A673 (cell line): ENCODE results near the gene DPH5. TPM values are rescaled to one million over a fixed set of nuclear protein-coding genes. Genes with fewer than 3 reads are reported as not detected.

Source experiments
- BruUV-seq: library from RNA; stranded (reverse); fragments of 400-500 nt; replicated peaks from 2 replicates; lab custom pipeline; 2021; lab: Mats Ljungman, UMichigan
- CTCF ChIA-PET: fragments of 300-600 bp; sonication (Branson Sonifier 250); formaldehyde crosslinking; loops from one replicate; lab custom pipeline; 2022; ENCODE audit warnings: antibody characterized with exemption; lab: Charles Lee
- POLR2A ChIA-PET: fragments of 300-600 bp; sonication (Branson Sonifier 250); formaldehyde crosslinking; loops from one replicate; lab custom pipeline; 2022; ENCODE audit warnings: antibody characterized with exemption; ENCODE audit not compliant: low non-redundant PET; lab: Charles Lee
- DNase-seq: peaks from one replicate; pipeline ENCODE4 v3.0.0-alpha.2; 2015; ENCODE audit warnings: low spot score
- H3K27ac ChIP-seq: fragments of 200-600 bp; sonication (generic); 2 replicates; pipeline ENCODE4 v1.5.1; 2016; ENCODE audit warnings: mixed run types, low read depth, mild to moderate bottlenecking, mixed read lengths, antibody characterized with exemption, low read length; ENCODE audit not compliant: poor library complexity, severe bottlenecking
- H3K27me3 ChIP-seq: fragments of 200-600 bp; sonication (generic); replicated peaks from 2 replicates; pipeline ENCODE4 v1.6.1; 2017; ENCODE audit warnings: mixed run types, low read depth, mild to moderate bottlenecking, mixed read lengths, antibody characterized with exemption, low read length; ENCODE audit not compliant: insufficient read depth, poor library complexity
- H3K36me3 ChIP-seq: fragments of 200-600 bp; sonication (generic); 2 replicates; pipeline ENCODE4 v1.6.1; 2016; ENCODE audit warnings: mixed run types, mild to moderate bottlenecking, mixed read lengths, antibody characterized with exemption, low read length; ENCODE audit not compliant: insufficient read depth, poor library complexity, severe bottlenecking
- H3K4me1 ChIP-seq: fragments of 200-600 bp; sonication (generic); 2 replicates; pipeline ENCODE4 v1.6.1; 2017; ENCODE audit warnings: mixed run types, mild to moderate bottlenecking, mixed read lengths, antibody characterized with exemption, low read length; ENCODE audit not compliant: insufficient read depth, poor library complexity, severe bottlenecking
- H3K4me3 ChIP-seq: fragments of 200-600 bp; sonication (generic); 2 replicates; pipeline ENCODE4 v1.5.1; 2016; ENCODE audit warnings: low read depth, mixed run types, mild to moderate bottlenecking, mixed read lengths, low read length; ENCODE audit not compliant: poor library complexity, severe bottlenecking
- H3K9me3 ChIP-seq: fragments of 200-600 bp; sonication (generic); 2 replicates; pipeline ENCODE4 v1.6.1; 2016; ENCODE audit warnings: mixed run types, low read depth, mild to moderate bottlenecking, mixed read lengths, antibody characterized with exemption, low read length; ENCODE audit not compliant: poor library complexity, severe bottlenecking
- EZH2 ChIP-seq: fragments of 200-600 bp; sonication (generic); IDR thresholded peaks from 2 replicates; pipeline ENCODE4 v1.6.1; 2017; ENCODE audit warnings: borderline replicate concordance, low read depth, mild to moderate bottlenecking, mixed read lengths, antibody characterized with exemption, low read length; ENCODE audit not compliant: poor library complexity, severe bottlenecking
- intact Hi-C: fragments of 100-400 bp; cut with micrococcal nuclease; formaldehyde crosslinking; loops from one replicate; pipeline ENCODE4 v1.10.0; 2022; ENCODE audit not compliant: unreplicated experiment
- total RNA-seq: library from RNA; stranded (reverse); gene quantifications from 2 replicates; pipeline ENCODE4 v1.2.3, GENCODE V29; 2021
- TF ChIP-seq, protein P1 (sequence below): fragments of 300-800, 200-600 bp; sonication (generic); conservative IDR thresholded peaks from 2 replicates; pipeline ENCODE4 v1.5.1; 2017; ENCODE audit warnings: low read depth, mild to moderate bottlenecking, antibody characterized with exemption, low read length, moderate library complexity, mixed read lengths

DPH5 gene
- total RNA-seq, 1 experiment from 2014 or later: 50.5 TPM

DNA sequence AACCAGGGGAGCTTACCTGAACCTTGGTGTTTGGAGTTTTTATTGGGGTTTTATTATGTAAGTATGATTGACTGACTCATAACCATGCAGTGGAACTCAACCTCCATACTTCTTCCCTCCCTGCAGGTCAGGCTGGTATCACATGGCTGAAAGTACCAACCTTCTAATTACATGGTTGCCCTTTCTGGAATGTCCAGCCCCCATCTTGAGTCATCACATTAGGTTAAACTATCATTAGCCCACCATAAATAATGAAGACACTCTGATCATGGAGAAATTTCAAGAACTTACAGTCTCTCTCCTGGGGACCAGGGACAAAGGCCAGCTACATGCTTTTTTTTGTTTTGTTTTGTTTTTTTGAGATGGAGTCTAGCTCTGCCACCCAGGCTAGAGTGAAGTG is 19.2 kb upstream of the DPH5 start:
- Histone ChIP-seq H3K9me3 (peaks cover 13% of the 10 kb centered on the region), H3K36me3 (no peaks in the 10 kb centered on the region), H3K4me3 (no peak overlapping the region), H3K27ac (no peak overlapping the region), H3K27me3 (no peaks in the 10 kb centered on the region), H3K4me1 (no peaks in the 10 kb centered on the region)
- CTCF ChIA-PET: no interaction called here
- intact Hi-C loops: no loop called here
- TF ChIP-seq, protein P1, sequence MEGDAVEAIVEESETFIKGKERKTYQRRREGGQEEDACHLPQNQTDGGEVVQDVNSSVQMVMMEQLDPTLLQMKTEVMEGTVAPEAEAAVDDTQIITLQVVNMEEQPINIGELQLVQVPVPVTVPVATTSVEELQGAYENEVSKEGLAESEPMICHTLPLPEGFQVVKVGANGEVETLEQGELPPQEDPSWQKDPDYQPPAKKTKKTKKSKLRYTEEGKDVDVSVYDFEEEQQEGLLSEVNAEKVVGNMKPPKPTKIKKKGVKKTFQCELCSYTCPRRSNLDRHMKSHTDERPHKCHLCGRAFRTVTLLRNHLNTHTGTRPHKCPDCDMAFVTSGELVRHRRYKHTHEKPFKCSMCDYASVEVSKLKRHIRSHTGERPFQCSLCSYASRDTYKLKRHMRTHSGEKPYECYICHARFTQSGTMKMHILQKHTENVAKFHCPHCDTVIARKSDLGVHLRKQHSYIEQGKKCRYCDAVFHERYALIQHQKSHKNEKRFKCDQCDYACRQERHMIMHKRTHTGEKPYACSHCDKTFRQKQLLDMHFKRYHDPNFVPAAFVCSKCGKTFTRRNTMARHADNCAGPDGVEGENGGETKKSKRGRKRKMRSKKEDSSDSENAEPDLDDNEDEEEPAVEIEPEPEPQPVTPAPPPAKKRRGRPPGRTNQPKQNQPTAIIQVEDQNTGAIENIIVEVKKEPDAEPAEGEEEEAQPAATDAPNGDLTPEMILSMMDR: no peak
- no peak for TF ChIP-seq EZH2
- DNase-seq: no peak
- no TSS peak for BruUV-seq
- POLR2A ChIA-PET: no interaction called here

DNA sequence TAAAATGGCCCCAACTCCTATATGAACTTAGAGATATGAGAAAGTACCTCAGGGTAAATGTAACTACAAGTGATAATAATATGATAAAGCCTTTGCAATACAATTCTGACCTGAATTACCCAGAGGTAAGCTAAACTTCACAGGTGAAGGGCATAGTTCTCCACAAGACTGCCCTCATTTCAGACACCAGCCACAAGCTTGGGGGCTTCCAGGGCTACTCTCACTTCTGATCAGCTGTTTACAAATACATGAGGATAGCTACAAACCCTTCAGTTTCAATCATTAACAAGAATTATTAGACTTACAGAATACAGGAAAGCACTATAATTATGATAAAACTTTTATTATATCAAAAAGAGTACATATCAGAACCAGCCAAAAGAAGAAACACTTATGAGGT is 18.7 kb upstream of the DPH5 start:
- no peaks in the 10 kb centered on the region for H3K27me3 ChIP-seq
- TF ChIP-seq, protein P1: no peak
- TF ChIP-seq EZH2: no peak
- ChIA-PET CTCF (no interaction called here), POLR2A (no interaction called here)
- BruUV-seq: no TSS peak
- H3K9me3 ChIP-seq: peaks cover 13% of the 10 kb centered on the region
- H3K4me3 ChIP-seq: no peak overlapping the region
- no peaks in the 10 kb centered on the region for H3K36me3 ChIP-seq
- no peak overlapping the region for H3K27ac ChIP-seq
- no peak for DNase-seq
- H3K4me1 ChIP-seq: no peaks in the 10 kb centered on the region
- intact Hi-C loops: no loop called here

DNA sequence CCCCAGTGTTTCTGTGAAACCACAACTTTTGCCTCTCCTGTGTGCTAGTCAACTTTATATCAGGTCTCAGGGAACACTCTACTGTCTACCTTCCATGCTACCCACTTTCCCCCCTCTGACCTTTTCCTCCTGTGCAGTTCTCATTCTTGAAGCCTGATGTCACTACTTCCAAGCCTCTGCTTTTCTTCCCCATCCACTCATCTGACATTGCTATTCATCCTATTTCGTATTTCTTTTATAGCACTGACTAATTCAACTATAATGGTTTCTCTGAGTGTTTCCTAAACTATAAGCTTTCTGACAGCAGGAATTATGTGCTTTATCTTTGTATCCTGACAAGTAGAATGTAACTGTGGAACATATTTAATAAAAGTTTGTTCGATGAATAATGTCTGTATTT is 18.2 kb upstream of the DPH5 start:
- Histone ChIP-seq H3K4me3 (no peak overlapping the region), H3K27ac (no peak overlapping the region), H3K9me3 (peaks cover 13% of the 10 kb centered on the region), H3K4me1 (no peaks in the 10 kb centered on the region), H3K36me3 (no peaks in the 10 kb centered on the region), H3K27me3 (no peaks in the 10 kb centered on the region)
- TF ChIP-seq, protein P1: no peak
- TF ChIP-seq EZH2: no peak
- no peak for DNase-seq
- POLR2A ChIA-PET: no interaction called here
- CTCF ChIA-PET: no interaction called here
- no TSS peak for BruUV-seq
- intact Hi-C loops: no loop called here
